Measurements from ENCODE around the gene SSH2.
A peak's percentile ranks its signal among the peaks of the same experiment; 100 is the strongest.

SSH2 gene

GRCh38 chr17:29579866-29580771 is 349.9 kb downstream of the SSH2 start (continued):
- 0 out of 2 replicates have a peak, but pooled peaks have one; percentile 8 for TF ChIP-seq ZNF513 (tag by site-specific recombination; IDR thresholded peaks at IDR 0.05)
- TF ChIP-seq SP7 (tag by site-specific recombination; IDR thresholded peaks at IDR 0.05) = peak; percentile 51
- no peak for TF ChIP-seq ZNF610 (tag by site-specific recombination; IDR thresholded peaks at IDR 0.05; ENCODE audit: borderline replicate concordance)
- peak; percentile 40 for TF ChIP-seq ZNF600 (tag by site-specific recombination; IDR thresholded peaks at IDR 0.05)
- TF ChIP-seq, protein P1, sequence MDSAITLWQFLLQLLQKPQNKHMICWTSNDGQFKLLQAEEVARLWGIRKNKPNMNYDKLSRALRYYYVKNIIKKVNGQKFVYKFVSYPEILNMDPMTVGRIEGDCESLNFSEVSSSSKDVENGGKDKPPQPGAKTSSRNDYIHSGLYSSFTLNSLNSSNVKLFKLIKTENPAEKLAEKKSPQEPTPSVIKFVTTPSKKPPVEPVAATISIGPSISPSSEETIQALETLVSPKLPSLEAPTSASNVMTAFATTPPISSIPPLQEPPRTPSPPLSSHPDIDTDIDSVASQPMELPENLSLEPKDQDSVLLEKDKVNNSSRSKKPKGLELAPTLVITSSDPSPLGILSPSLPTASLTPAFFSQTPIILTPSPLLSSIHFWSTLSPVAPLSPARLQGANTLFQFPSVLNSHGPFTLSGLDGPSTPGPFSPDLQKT (IDR thresholded peaks at IDR 0.05; ENCODE audit: borderline replicate concordance, low read depth, low read length) = no peak
- TF ChIP-seq, protein P2, sequence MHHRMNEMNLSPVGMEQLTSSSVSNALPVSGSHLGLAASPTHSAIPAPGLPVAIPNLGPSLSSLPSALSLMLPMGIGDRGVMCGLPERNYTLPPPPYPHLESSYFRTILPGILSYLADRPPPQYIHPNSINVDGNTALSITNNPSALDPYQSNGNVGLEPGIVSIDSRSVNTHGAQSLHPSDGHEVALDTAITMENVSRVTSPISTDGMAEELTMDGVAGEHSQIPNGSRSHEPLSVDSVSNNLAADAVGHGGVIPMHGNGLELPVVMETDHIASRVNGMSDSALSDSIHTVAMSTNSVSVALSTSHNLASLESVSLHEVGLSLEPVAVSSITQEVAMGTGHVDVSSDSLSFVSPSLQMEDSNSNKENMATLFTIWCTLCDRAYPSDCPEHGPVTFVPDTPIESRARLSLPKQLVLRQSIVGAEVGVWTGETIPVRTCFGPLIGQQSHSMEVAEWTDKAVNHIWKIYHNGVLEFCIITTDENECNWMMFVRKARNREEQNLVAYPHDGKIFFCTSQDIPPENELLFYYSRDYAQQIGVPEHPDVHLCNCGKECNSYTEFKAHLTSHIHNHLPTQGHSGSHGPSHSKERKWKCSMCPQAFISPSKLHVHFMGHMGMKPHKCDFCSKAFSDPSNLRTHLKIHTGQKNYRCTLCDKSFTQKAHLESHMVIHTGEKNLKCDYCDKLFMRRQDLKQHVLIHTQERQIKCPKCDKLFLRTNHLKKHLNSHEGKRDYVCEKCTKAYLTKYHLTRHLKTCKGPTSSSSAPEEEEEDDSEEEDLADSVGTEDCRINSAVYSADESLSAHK (tag by site-specific recombination; IDR thresholded peaks at IDR 0.05) = no peak
- no peak for TF ChIP-seq TRIM28 (IDR thresholded peaks at IDR 0.05; ENCODE audit: borderline replicate concordance, low read length)
- no peak for TF ChIP-seq ZNF175 (tag by site-specific recombination; IDR thresholded peaks at IDR 0.05)
- TF ChIP-seq, protein P3, sequence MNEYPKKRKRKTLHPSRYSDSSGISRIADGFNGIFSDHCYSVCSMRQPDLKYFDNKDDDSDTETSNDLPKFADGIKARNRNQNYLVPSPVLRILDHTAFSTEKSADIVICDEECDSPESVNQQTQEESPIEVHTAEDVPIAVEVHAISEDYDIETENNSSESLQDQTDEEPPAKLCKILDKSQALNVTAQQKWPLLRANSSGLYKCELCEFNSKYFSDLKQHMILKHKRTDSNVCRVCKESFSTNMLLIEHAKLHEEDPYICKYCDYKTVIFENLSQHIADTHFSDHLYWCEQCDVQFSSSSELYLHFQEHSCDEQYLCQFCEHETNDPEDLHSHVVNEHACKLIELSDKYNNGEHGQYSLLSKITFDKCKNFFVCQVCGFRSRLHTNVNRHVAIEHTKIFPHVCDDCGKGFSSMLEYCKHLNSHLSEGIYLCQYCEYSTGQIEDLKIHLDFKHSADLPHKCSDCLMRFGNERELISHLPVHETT (tag by site-specific recombination; IDR thresholded peaks at IDR 0.05) = no peak
- no peak for TF ChIP-seq PRDM10 (tag by site-specific recombination; IDR thresholded peaks at IDR 0.05)
- TF ChIP-seq PRDM2 (tag by site-specific recombination; IDR thresholded peaks at IDR 0.05; ENCODE audit: borderline replicate concordance) = no peak
- TF ChIP-seq INSM2 (tag by site-specific recombination; IDR thresholded peaks at IDR 0.05) = 0 out of 2 replicates have a peak, but pooled peaks have one; percentile 12
- no peak for TF ChIP-seq ZNF777 (tag by site-specific recombination; IDR thresholded peaks at IDR 0.05; ENCODE audit: borderline replicate concordance)
- no peak for TF ChIP-seq ZNF114 (tag by site-specific recombination; IDR thresholded peaks at IDR 0.05)
- peak; percentile 85 for TF ChIP-seq ZSCAN30 (tag by site-specific recombination; IDR thresholded peaks at IDR 0.05)
- no peak for TF ChIP-seq KLF1 (tag by site-specific recombination; IDR thresholded peaks at IDR 0.05)
- no peak for TF ChIP-seq ZBTB44 (tag by site-specific recombination; IDR thresholded peaks at IDR 0.05)

Data from HEK293 (cell line).